GM19099 (cell line): ENCODE results near the gene PRKAR2B.

Experiments
- POLR2A ChIP-seq: IDR thresholded peaks from 3 replicates; pipeline ENCODE4 v1.6.1; 2011; ENCODE audit warnings: low read depth; ENCODE audit not compliant: insufficient read length; ENCODE audit errors: extremely low read depth

Gene PRKAR2B

GRCh38 chr7:107056728-107057473, 12.4 kb downstream of the PRKAR2B start:
- no peak for TF ChIP-seq POLR2A

- TF ChIP-seq POLR2A, result no peak
Observed at GRCh38 chr7:107057474-107057833, 12.9 kb downstream of the PRKAR2B start.

- no peak for TF ChIP-seq POLR2A
Observed at GRCh38 chr7:107059468-107059867, 15.0 kb downstream of the PRKAR2B start.

GRCh38 chr7:107063245-107064120, 19.0 kb downstream of the PRKAR2B start:
- no peak for TF ChIP-seq POLR2A

- TF ChIP-seq POLR2A, result no peak
Observed at GRCh38 chr7:107064255-107064654, 19.8 kb downstream of the PRKAR2B start.

GRCh38 chr7:107065929-107066247, 21.4 kb downstream of the PRKAR2B start:
- TF ChIP-seq POLR2A, result no peak

GRCh38 chr7:107068156-107068555, 23.7 kb downstream of the PRKAR2B start:
- no peak for TF ChIP-seq POLR2A

GRCh38 chr7:107069457-107069856, 25.0 kb downstream of the PRKAR2B start:
- no peak for TF ChIP-seq POLR2A

- TF ChIP-seq POLR2A, result no peak
Observed at GRCh38 chr7:107070710-107071109, 26.2 kb downstream of the PRKAR2B start.

GRCh38 chr7:107071129-107071528, 26.6 kb downstream of the PRKAR2B start:
- no peak for TF ChIP-seq POLR2A

GRCh38 chr7:107072133-107072532, 27.6 kb downstream of the PRKAR2B start:
- TF ChIP-seq POLR2A, result no peak

- TF ChIP-seq POLR2A, result no peak
Observed at GRCh38 chr7:107075863-107076574, 31.5 kb downstream of the PRKAR2B start.

GRCh38 chr7:107076781-107077698, 32.5 kb downstream of the PRKAR2B start:
- TF ChIP-seq POLR2A, result no peak

GRCh38 chr7:107077699-107078516, 33.4 kb downstream of the PRKAR2B start:
- no peak for TF ChIP-seq POLR2A
